Right lobe of liver (tissue), 6 donors: ENCODE measurements around the gene KIAA2012. TPM values are rescaled to one million over a fixed set of nuclear protein-coding genes. Genes with fewer than 3 reads are reported as not detected.

Experiments used
- ATAC-seq, 4 donors: fragments of 200-7000 bp; cut with Tn5 transposase; one replicate each; pipeline ENCODE4 v1.9.1; 2020; ENCODE audit warnings: mild to moderate bottlenecking in 4 of 4, moderate library complexity in 4 of 4
- DNase-seq, 3 donors: peaks; one replicate each; pipeline ENCODE4 v3.0.0-alpha.2; 2020
- H3K27ac ChIP-seq, 3 donors: fragments of 200-600 bp; one replicate each; pipeline ENCODE4 v1.8.0; 2022
- H3K27me3 ChIP-seq, 2 donors: fragments of 200-600 bp; one replicate each; pipeline ENCODE4 v1.8.0; 2022
- H3K36me3 ChIP-seq, 4 donors: fragments of 200-600 bp; sonication (generic) in 1 of 4; one replicate each; pipeline versions ENCODE4 v1.5.1 to v1.8.0; 2017 to 2022; ENCODE audit warnings: control low read depth in 1 of 4
- H3K4me1 ChIP-seq, 4 donors: fragments of 200-600 bp; sonication (generic) in 1 of 4; one replicate each; pipeline versions ENCODE4 v1.5.1 to v1.8.0; 2017 to 2022; ENCODE audit warnings: control low read depth in 1 of 4
- H3K4me3 ChIP-seq, 3 donors: fragments of 200-600 bp; one replicate each; pipeline ENCODE4 v1.8.0; 2022
- H3K9me3 ChIP-seq, 4 donors: fragments of 200-600 bp; sonication (generic) in 1 of 4; one replicate each; pipeline versions ENCODE4 v1.5.1 to v1.8.0; 2017 to 2022; ENCODE audit warnings: control low read depth in 1 of 4
- CTCF ChIP-seq, 4 donors: fragments of 200-600 bp in 3 of 4; fragments of 450-650 bp in 1 of 4; IDR thresholded peaks; one replicate each; pipeline versions ENCODE4 v1.5.1 to v1.8.0; 2016 to 2022; ENCODE audit warnings: antibody characterized with exemption in 4 of 4, mild to moderate bottlenecking in 2 of 4
- POLR2A ChIP-seq: fragments of 450-650 bp; IDR thresholded peaks from one replicate; pipeline ENCODE4 v1.6.1; 2017; ENCODE audit warnings: antibody characterized with exemption, mild to moderate bottlenecking
- WGBS: methylation state at CpG from one replicate; pipeline ENCODE4 v1.1.6; 2018; ENCODE audit warnings: low coverage, low lambda C conversion rate; ENCODE audit not compliant: insufficient coverage; ENCODE audit errors: missing lambda C conversion rate; 5-methylcytosine and 5-hydroxymethylcytosine counted together
- intact Hi-C, 2 donors: fragments of 100-400 bp; cut with DNase I; formaldehyde crosslinking; loops; one replicate each; pipeline versions ENCODE4 v1.11.2 to v1.14.1; 2022
- total RNA-seq, 6 experiments: library from RNA; depleted of rRNA in 2 of 6; stranded (reverse); fragments of >200 nt in 2 of 6; fragmentation: NEBNext Ultra II Directional in 3 of 6; extraction: Animal tissue kit (Norgen Biotek cat#: 25700) in 3 of 6; gene quantifications; one replicate each; pipeline versions ENCODE4 v1.1.0 to v1.2.4, GENCODE V29; 2016 to 2023
- donor health status: DM: no; HTN: yes; CAD: no.
- donor health status: DM: no; HTN: no; CAD: no.
- donor health status: DM: no; HTN: no; CAD: no.
- donor health status: DM: no; HTN: yes; CAD: no.
- donor health status: DM: no; HTN: yes; CAD: no.

KIAA2012 gene
- total RNA-seq, 6 experiments from 2014 or later = 0.11 to 0.56 (median 0.43) TPM

DNA sequence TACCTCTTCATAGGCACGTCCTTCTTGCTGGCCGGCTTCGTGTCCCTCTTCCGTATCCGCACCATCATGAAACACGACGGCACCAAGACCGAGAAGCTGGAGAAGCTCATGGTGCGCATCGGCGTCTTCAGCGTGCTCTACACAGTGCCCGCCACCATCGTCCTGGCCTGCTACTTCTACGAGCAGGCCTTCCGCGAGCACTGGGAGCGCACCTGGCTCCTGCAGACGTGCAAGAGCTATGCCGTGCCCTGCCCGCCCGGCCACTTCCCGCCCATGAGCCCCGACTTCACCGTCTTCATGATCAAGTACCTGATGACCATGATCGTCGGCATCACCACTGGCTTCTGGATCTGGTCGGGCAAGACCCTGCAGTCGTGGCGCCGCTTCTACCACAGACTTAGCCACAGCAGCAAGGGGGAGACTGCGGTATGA lies 37.1 kb upstream of the KIAA2012 start:
- DNase-seq = no peak
- Histone ChIP-seq H3K27me3 (peaks cover 0 to 15% of the 10 kb centered on the region in 2 donors), H3K4me1 (peaks cover 0 to 21% (median 0%) of the 10 kb centered on the region in 4 donors), H3K4me3 (no peak overlapping the region), H3K9me3 (no peaks in the 10 kb centered on the region), H3K27ac (no peak overlapping the region), H3K36me3 (no peaks in the 10 kb centered on the region)
- TF ChIP-seq CTCF (IDR thresholded peaks at IDR 0.05) (no peak), POLR2A (no peak)
- 75% methylated on average over 20 of the region's 32 CpGs for WGBS
- ATAC-seq = no peak
- intact Hi-C loops = no loop called here

DNA sequence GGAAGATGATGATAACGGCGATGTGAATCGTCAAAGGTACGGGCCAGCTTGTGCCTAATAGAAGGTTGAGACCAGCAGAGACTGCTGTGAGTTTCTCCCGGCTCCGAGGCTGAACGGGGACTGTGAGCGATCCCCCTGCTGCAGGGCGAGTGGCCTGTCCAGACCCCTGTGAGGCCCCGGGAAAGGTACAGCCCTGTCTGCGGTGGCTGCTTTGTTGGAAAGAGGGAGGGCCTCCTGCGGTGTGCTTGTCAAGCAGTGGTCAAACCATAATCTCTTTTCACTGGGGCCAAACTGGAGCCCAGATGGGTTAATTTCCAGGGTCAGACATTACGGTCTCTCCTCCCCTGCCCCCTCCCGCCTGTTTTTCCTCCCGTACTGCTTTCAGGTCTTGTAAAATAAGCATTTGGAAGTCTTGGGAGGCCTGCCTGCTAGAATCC lies 36.4 kb upstream of the KIAA2012 start:
- TF ChIP-seq CTCF (IDR thresholded peaks at IDR 0.05) = no peak
- TF ChIP-seq POLR2A = no peak
- Histone ChIP-seq H3K27me3 (peaks cover 0 to 15% of the 10 kb centered on the region in 2 donors), H3K9me3 (no peaks in the 10 kb centered on the region), H3K36me3 (no peaks in the 10 kb centered on the region), H3K27ac (no peak overlapping the region), H3K4me1 (peaks cover 0 to 21% (median 0%) of the 10 kb centered on the region in 4 donors), H3K4me3 (no peak overlapping the region)
- DNase-seq (no peak), ATAC-seq (no peak)
- intact Hi-C loops = no loop called here
- 45% methylated on average over 9 of the region's 15 CpGs for WGBS

DNA sequence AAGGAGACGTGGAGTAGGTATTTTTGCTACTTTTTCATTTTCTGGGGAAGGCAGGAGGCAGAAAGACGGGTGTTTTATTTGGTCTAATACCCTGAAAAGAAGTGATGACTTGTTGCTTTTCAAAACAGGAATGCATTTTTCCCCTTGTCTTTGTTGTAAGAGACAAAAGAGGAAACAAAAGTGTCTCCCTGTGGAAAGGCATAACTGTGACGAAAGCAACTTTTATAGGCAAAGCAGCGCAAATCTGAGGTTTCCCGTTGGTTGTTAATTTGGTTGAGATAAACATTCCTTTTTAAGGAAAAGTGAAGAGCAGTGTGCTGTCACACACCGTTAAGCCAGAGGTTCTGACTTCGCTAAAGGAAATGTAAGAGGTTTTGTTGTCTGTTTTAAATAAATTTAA lies 36.0 kb upstream of the KIAA2012 start:
- Histone ChIP-seq H3K27me3 (peaks cover 0 to 15% of the 10 kb centered on the region in 2 donors), H3K4me1 (peaks cover 0 to 21% (median 0%) of the 10 kb centered on the region in 4 donors), H3K27ac (no peak overlapping the region), H3K36me3 (no peaks in the 10 kb centered on the region), H3K4me3 (no peak overlapping the region), H3K9me3 (no peaks in the 10 kb centered on the region)
- intact Hi-C loops = no loop called here
- WGBS = 65% methylated on average over 7 of the region's 7 CpGs
- ATAC-seq = no peak
- no peak for TF ChIP-seq CTCF (IDR thresholded peaks at IDR 0.05)
- no peak for TF ChIP-seq POLR2A
- DNase-seq = no peak

- Histone ChIP-seq H3K27me3 (peaks cover 0 to 15% of the 10 kb centered on the region in 2 donors), H3K36me3 (no peaks in the 10 kb centered on the region), H3K9me3 (no peaks in the 10 kb centered on the region), H3K4me1 (peaks cover 0 to 14% (median 0%) of the 10 kb centered on the region in 4 donors), H3K4me3 (no peak overlapping the region), H3K27ac (no peak overlapping the region)
- DNase-seq (no peak), ATAC-seq (no peak)
- intact Hi-C loops = no loop called here
- TF ChIP-seq CTCF (IDR thresholded peaks at IDR 0.05) = no peak
- no peak for TF ChIP-seq POLR2A
- WGBS = 46% methylated on average over 4 of the region's 4 CpGs
These were observed 34.4 kb upstream of the KIAA2012 start for GRCh38 chr2:202038471-202039277.
